ENCODE data around the gene CPT1A. TPM values are rescaled to one million over a fixed set of nuclear protein-coding genes. Genes with fewer than 3 reads are reported as not detected.

Gene CPT1A
- total RNA-seq, 1 donor: 29.3 TPM

DNA sequence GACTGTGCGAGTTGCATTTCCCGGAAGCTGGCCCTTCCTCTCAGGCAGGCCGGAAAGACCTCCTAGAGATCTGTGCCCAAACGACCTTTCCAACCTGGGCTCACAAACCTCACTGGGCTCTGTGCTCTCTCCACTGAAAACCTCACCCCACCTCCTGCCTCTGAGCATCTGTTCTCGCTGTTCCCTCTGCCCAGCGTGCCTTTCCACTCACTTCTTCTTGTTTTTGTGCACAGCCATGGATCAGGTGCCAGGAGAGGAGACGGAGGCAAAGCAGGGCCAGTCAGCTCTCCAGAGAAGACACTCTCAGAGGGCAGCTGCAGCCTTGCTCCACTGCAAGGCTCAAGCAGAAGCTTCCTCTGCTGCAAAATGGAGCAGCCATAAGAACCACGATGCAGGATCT, 10.9 kb upstream of the CPT1A start:
- Histone ChIP-seq H3K9me3 (ENCODE audit: low read depth, low read length) (no peaks in the 10 kb centered on the region), H3K4me2 (ENCODE audit: insufficient read depth, low read length) (no peak overlapping the region), H4K20me1 (ENCODE audit: insufficient read depth, low read length) (no peaks in the 10 kb centered on the region), H3K27me3 (ENCODE audit: insufficient read depth, low read length) (peaks cover 25% of the 10 kb centered on the region), H3K4me1 (ENCODE audit: insufficient read depth, low read length) (peaks cover 7% of the 10 kb centered on the region), H3K79me2 (ENCODE audit: insufficient read depth, low read length) (no peaks in the 10 kb centered on the region), H3K27ac (ENCODE audit: low read depth, low read length) (no peak overlapping the region), H2AFZ (ENCODE audit: low read length) (no peak overlapping the region), H3K4me3 (ENCODE audit: insufficient read depth, low read length) (no peak overlapping the region), H3K36me3 (ENCODE audit: insufficient read depth, low read length) (no peaks in the 10 kb centered on the region)
- no peak for DNase-seq (ENCODE audit: insufficient read length, low spot score, missing footprints)
- TF ChIP-seq, protein P1, sequence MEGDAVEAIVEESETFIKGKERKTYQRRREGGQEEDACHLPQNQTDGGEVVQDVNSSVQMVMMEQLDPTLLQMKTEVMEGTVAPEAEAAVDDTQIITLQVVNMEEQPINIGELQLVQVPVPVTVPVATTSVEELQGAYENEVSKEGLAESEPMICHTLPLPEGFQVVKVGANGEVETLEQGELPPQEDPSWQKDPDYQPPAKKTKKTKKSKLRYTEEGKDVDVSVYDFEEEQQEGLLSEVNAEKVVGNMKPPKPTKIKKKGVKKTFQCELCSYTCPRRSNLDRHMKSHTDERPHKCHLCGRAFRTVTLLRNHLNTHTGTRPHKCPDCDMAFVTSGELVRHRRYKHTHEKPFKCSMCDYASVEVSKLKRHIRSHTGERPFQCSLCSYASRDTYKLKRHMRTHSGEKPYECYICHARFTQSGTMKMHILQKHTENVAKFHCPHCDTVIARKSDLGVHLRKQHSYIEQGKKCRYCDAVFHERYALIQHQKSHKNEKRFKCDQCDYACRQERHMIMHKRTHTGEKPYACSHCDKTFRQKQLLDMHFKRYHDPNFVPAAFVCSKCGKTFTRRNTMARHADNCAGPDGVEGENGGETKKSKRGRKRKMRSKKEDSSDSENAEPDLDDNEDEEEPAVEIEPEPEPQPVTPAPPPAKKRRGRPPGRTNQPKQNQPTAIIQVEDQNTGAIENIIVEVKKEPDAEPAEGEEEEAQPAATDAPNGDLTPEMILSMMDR (IDR thresholded peaks at IDR 0.05; ENCODE audit: extremely low read depth, low read depth, low read length): no peak

DNA sequence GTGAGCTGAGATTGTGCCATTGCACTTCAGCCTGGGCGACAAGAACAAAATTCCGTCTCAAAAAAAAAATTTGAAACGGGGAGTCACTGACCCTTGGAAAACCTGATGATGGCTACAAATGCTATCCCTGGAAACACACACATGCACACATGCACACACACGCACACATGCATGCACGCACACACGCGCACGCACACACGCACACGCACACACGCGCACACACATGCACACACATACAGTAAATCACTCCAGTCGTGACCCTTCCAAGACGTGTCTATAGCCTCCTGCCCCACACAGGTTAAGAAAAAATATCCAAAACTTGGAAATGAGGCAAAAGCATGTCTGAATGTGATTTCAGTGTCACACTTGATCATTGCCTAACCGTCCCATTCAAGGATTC, 6.7 kb upstream of the CPT1A start:
- no peaks in the 10 kb centered on the region for H3K36me3 ChIP-seq (ENCODE audit: insufficient read depth, low read length)
- H3K9me3 ChIP-seq (ENCODE audit: low read depth, low read length): no peaks in the 10 kb centered on the region
- TF ChIP-seq, protein P1 (IDR thresholded peaks at IDR 0.05; ENCODE audit: extremely low read depth, low read depth, low read length): no peak
- H3K4me3 ChIP-seq (ENCODE audit: insufficient read depth, low read length): no peak overlapping the region
- DNase-seq (ENCODE audit: insufficient read length, low spot score, missing footprints): no peak
- peaks cover 19% of the 10 kb centered on the region for H3K27me3 ChIP-seq (ENCODE audit: insufficient read depth, low read length)
- peaks cover 3% of the 10 kb centered on the region for H3K4me1 ChIP-seq (ENCODE audit: insufficient read depth, low read length)
- no peak overlapping the region for H3K4me2 ChIP-seq (ENCODE audit: insufficient read depth, low read length)
- no peaks in the 10 kb centered on the region for H4K20me1 ChIP-seq (ENCODE audit: insufficient read depth, low read length)
- no peak overlapping the region for H3K27ac ChIP-seq (ENCODE audit: low read depth, low read length)
- H2AFZ ChIP-seq (ENCODE audit: low read length): no peak overlapping the region
- H3K79me2 ChIP-seq (ENCODE audit: insufficient read depth, low read length): no peaks in the 10 kb centered on the region

DNA sequence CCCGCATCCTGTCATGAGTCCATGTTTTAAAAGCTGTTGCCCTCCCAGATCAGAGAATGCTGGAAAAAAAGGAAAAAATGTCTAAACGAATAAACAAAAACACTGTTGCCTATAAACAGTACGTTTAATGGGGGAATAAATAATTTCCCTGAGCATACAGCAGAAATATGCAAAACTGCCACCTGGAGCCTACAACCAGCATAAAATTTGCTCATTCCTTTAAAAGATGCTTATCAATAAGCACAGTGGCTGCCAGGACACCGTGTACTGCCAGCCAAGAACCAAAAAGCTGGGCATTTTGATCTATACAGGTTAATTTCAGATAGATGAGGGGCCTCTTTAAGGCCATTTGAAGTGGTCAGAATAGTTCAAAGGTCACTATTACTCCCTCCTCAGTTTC, 5.7 kb upstream of the CPT1A start:
- H3K27me3 ChIP-seq (ENCODE audit: insufficient read depth, low read length): peaks cover 11% of the 10 kb centered on the region
- DNase-seq (ENCODE audit: insufficient read length, low spot score, missing footprints): no peak
- TF ChIP-seq, protein P1 (IDR thresholded peaks at IDR 0.05; ENCODE audit: extremely low read depth, low read depth, low read length): no peak
- H3K79me2 ChIP-seq (ENCODE audit: insufficient read depth, low read length): no peaks in the 10 kb centered on the region
- peaks cover 12% of the 10 kb centered on the region for H3K4me1 ChIP-seq (ENCODE audit: insufficient read depth, low read length)
- no peak overlapping the region for H3K4me3 ChIP-seq (ENCODE audit: insufficient read depth, low read length)
- H2AFZ ChIP-seq (ENCODE audit: low read length): no peak overlapping the region
- H3K4me2 ChIP-seq (ENCODE audit: insufficient read depth, low read length): no peak overlapping the region
- no peaks in the 10 kb centered on the region for H4K20me1 ChIP-seq (ENCODE audit: insufficient read depth, low read length)
- H3K36me3 ChIP-seq (ENCODE audit: insufficient read depth, low read length): no peaks in the 10 kb centered on the region
- no peak overlapping the region for H3K27ac ChIP-seq (ENCODE audit: low read depth, low read length)
- no peaks in the 10 kb centered on the region for H3K9me3 ChIP-seq (ENCODE audit: low read depth, low read length)

DNA sequence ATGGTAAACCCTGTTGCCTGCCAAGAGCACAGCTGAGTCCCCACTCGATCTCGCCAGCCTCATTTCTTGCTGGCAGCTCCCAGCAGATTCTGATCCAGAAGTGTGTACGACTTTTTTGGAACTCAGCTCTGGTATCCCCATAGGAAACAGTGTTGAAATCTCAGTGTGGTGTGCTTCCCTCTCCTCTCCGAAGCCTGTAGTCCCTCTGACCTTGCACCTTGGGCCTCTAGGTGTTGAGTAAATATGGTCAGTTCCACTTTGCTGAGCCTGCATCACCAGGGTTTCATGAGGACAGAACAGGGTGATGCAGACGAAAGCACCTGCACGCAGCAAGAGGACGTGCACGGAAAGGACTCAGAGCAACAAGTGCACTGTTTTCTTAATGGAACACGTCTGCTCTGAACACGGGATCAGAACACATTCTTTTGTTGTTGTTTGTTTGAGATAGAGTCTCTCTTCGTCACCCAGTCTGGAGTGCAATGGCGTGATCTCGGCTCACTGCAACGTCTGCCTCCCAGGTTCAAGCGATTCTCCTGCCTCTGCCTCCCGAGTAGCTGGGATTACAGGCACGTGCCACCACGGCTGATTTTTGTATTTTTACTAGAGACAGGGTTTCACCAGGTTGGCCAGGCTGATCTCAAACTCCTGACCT, 3.8 kb upstream of the CPT1A start:
- no peak overlapping the region for H3K27ac ChIP-seq (ENCODE audit: low read depth, low read length)

More for the DNA sequence above, 3.8 kb upstream of the CPT1A start:
- Histone ChIP-seq H4K20me1 (ENCODE audit: insufficient read depth, low read length) (no peaks in the 10 kb centered on the region), H3K9me3 (ENCODE audit: low read depth, low read length) (no peaks in the 10 kb centered on the region), H3K4me2 (ENCODE audit: insufficient read depth, low read length) (no peak overlapping the region), H3K27me3 (ENCODE audit: insufficient read depth, low read length) (peaks cover 8% of the 10 kb centered on the region), H2AFZ (ENCODE audit: low read length) (no peak overlapping the region), H3K36me3 (ENCODE audit: insufficient read depth, low read length) (no peaks in the 10 kb centered on the region), H3K79me2 (ENCODE audit: insufficient read depth, low read length) (peaks cover 11% of the 10 kb centered on the region), H3K4me3 (ENCODE audit: insufficient read depth, low read length) (no peak overlapping the region), H3K4me1 (ENCODE audit: insufficient read depth, low read length) (peaks cover 17% of the 10 kb centered on the region)
- TF ChIP-seq, protein P1 (IDR thresholded peaks at IDR 0.05; ENCODE audit: extremely low read depth, low read depth, low read length): no peak
- DNase-seq (ENCODE audit: insufficient read length, low spot score, missing footprints): no peak
